NCI-H748 (cell line): ENCODE measurements around the gene SYNPO2L.
"Not testable (repeated sequence)": the region's sequence is repeated elsewhere in the genome, so short reads cannot be mapped to it uniquely, and the experiment has no call there.

ENCODE experiments used
- DNase-seq: peaks from one replicate; lab custom pipeline; 2025; ENCODE audit not compliant: unreplicated experiment; lab: John Stamatoyannopoulos, UW

SYNPO2L gene

GRCh38 chr10:73655990-73656298 lies at the start of gene SYNPO2L:
Gene SYNPO2L, minus strand, starts transcription at chr10:73656029. Its CDS starts 107 bp downstream, at chr10:73655922.
- no peak for DNase-seq

GRCh38 chr10:73703924-73704323 lies 48.1 kb upstream of the SYNPO2L start:
- not testable (repeated sequence) for DNase-seq

- DNase-seq = not testable (repeated sequence)
Measured at GRCh38 chr10:73698819-73699218, 43.0 kb upstream of the SYNPO2L start.

- DNase-seq = not testable (repeated sequence)
Measured at GRCh38 chr10:73697675-73698159, 41.9 kb upstream of the SYNPO2L start, which contains the start of gene AGAP5. Gene AGAP5, minus strand, starts transcription at chr10:73698109. Its CDS starts 354 bp downstream, at chr10:73697755.

- not testable (repeated sequence) for DNase-seq
Measured at GRCh38 chr10:73695302-73695701, 39.5 kb upstream of the SYNPO2L start.

GRCh38 chr10:73690755-73691154 lies 34.9 kb upstream of the SYNPO2L start:
- not testable (repeated sequence) for DNase-seq

- not testable (repeated sequence) for DNase-seq
Measured at GRCh38 chr10:73689596-73689995, 33.8 kb upstream of the SYNPO2L start.

- not testable (repeated sequence) for DNase-seq
Measured at GRCh38 chr10:73687641-73688040, 31.8 kb upstream of the SYNPO2L start.

- not testable (repeated sequence) for DNase-seq
Measured at GRCh38 chr10:73674546-73674945, 18.7 kb upstream of the SYNPO2L start.

- DNase-seq = not testable (repeated sequence)
Measured at GRCh38 chr10:73668378-73668777, 12.5 kb upstream of the SYNPO2L start.

GRCh38 chr10:73666153-73666809 lies 10.5 kb upstream of the SYNPO2L start:
- DNase-seq = not testable (repeated sequence)

GRCh38 chr10:73665581-73665980 lies 9.8 kb upstream of the SYNPO2L start:
- not testable (repeated sequence) for DNase-seq

- DNase-seq = not testable (repeated sequence)
Measured at GRCh38 chr10:73664156-73665040, 8.6 kb upstream of the SYNPO2L start.

GRCh38 chr10:73663621-73664020 lies 7.8 kb upstream of the SYNPO2L start:
- not testable (repeated sequence) for DNase-seq

- DNase-seq = not testable (repeated sequence)
Measured at GRCh38 chr10:73662705-73663104, 6.9 kb upstream of the SYNPO2L start.

- no peak for DNase-seq
Measured at GRCh38 chr10:73655257-73655989, 406 bp downstream of the SYNPO2L start.

GRCh38 chr10:73653701-73654100 lies 2.1 kb downstream of the SYNPO2L start:
- DNase-seq = peak; percentile 13

- DNase-seq = no peak
Measured at GRCh38 chr10:73653195-73653594, 2.6 kb downstream of the SYNPO2L start.

- no peak for DNase-seq
Measured at GRCh38 chr10:73650537-73651331, 5.1 kb downstream of the SYNPO2L start.

GRCh38 chr10:73649876-73650536 lies 5.8 kb downstream of the SYNPO2L start:
- DNase-seq = no peak
